GM12878 (cell line): ENCODE measurements around the gene GMDS. TPM values are rescaled to one million over a fixed set of nuclear protein-coding genes. Genes with fewer than 3 reads are reported as not detected.

Experiments
- BHLHE40 ChIP-seq, 2 experiments: fragments of 450-650 bp in 1 of 2; IDR thresholded peaks; 2 replicates each; pipeline ENCODE4 v1.6.1; 2011 to 2017; ENCODE audit warnings: low read depth in 2 of 2, borderline replicate concordance in 1 of 2, improper control_type of control experiment in 1 of 2, low read length in 1 of 2, mild to moderate bottlenecking in 1 of 2
- EGR1 ChIP-seq, 2 experiments: IDR thresholded peaks; 1 replicate in 1 of 2; 2 replicates in 1 of 2; pipeline ENCODE4 v1.6.1; 2011 to 2012; ENCODE audit warnings: low read depth in 2 of 2, low read length in 2 of 2, borderline replicate concordance in 1 of 2, mild to moderate bottlenecking in 1 of 2, moderate library complexity in 1 of 2
- GATAD2B ChIP-seq: fragments of 450-650 bp; conservative IDR thresholded peaks from 2 replicates; pipeline ENCODE4 v1.6.1; 2017; ENCODE audit warnings: low read depth, mild to moderate bottlenecking, moderate library complexity
- IRF4 ChIP-seq: IDR thresholded peaks from 2 replicates; pipeline ENCODE4 v1.6.1; 2011; ENCODE audit warnings: low read depth, low read length
- RAD21 ChIP-seq: IDR thresholded peaks from 2 replicates; pipeline ENCODE4 v1.6.1; 2011; ENCODE audit warnings: mild to moderate bottlenecking, low read depth, low read length, moderate library complexity; ENCODE audit not compliant: insufficient read depth
- YY1 ChIP-seq: IDR thresholded peaks from 2 replicates; pipeline ENCODE4 v1.6.1; 2011; ENCODE audit warnings: low read depth, mild to moderate bottlenecking, low read length
- ZNF384 ChIP-seq: IDR thresholded peaks from 2 replicates; pipeline ENCODE4 v1.6.1; 2012; ENCODE audit warnings: low read depth, mild to moderate bottlenecking, low read length, improper control_type of control experiment, borderline replicate concordance
- polyA plus RNA-seq, 11 experiments: library from polyadenylated mRNA; depleted of rRNA in 4 of 11; unstranded in 6 of 11; stranded (reverse) in 5 of 11; fragments of >200 nt; fragmentation: Nextera tagmentation in 4 of 11; fragmentation: Illumina TruSeq in 1 of 11; extraction: Ambion mirVana in 4 of 11; extraction: Trizol in 1 of 11; gene quantifications; 1 replicate in 1 of 11; 2 replicates in 10 of 11; pipeline versions ENCODE4 v1.2.1 to v1.2.3, GENCODE V29; 2011 to 2016; ENCODE audit warnings: inconsistent platforms in 2 of 11, missing spikeins in 2 of 11, low read depth in 1 of 11
- total RNA-seq, 4 experiments: library from RNA; depleted of rRNA in 3 of 4; stranded (reverse); fragments of >200 nt in 3 of 4; fragmentation: Illumina TruSeq in 1 of 4; extraction: Trizol in 1 of 4; gene quantifications; 2 replicates each; pipeline versions ENCODE4 v1.2.1 to v1.2.3, GENCODE V29; 2013 to 2021
- TF ChIP-seq, protein P1 (sequence below), 3 experiments: IDR thresholded peaks in 2 of 3; conservative IDR thresholded peaks in 1 of 3; 2 replicates each; pipeline ENCODE4 v1.5.1; 2011; ENCODE audit warnings: low read depth in 3 of 3, low read length in 3 of 3, mild to moderate bottlenecking in 3 of 3, control low read depth in 2 of 3, moderate library complexity in 2 of 3, inconsistent platforms in 1 of 3, mixed read lengths in 1 of 3; ENCODE audit not compliant: control insufficient read depth in 2 of 3, insufficient read depth in 1 of 3; ENCODE audit errors: extremely low read depth in 1 of 3
- TF ChIP-seq, protein P2 (sequence below): IDR thresholded peaks from 2 replicates; pipeline ENCODE4 v1.6.1; 2011; ENCODE audit warnings: mild to moderate bottlenecking, low read depth, low read length, moderate library complexity; ENCODE audit not compliant: insufficient replicate concordance

GMDS gene
- total and polyA plus RNA-seq, 10 of the 15 experiments (the other 5 are each of a cell fraction or from before 2014, with no cell fraction given), result 0.61 to 53.8 (median 29.3) TPM

DNA sequence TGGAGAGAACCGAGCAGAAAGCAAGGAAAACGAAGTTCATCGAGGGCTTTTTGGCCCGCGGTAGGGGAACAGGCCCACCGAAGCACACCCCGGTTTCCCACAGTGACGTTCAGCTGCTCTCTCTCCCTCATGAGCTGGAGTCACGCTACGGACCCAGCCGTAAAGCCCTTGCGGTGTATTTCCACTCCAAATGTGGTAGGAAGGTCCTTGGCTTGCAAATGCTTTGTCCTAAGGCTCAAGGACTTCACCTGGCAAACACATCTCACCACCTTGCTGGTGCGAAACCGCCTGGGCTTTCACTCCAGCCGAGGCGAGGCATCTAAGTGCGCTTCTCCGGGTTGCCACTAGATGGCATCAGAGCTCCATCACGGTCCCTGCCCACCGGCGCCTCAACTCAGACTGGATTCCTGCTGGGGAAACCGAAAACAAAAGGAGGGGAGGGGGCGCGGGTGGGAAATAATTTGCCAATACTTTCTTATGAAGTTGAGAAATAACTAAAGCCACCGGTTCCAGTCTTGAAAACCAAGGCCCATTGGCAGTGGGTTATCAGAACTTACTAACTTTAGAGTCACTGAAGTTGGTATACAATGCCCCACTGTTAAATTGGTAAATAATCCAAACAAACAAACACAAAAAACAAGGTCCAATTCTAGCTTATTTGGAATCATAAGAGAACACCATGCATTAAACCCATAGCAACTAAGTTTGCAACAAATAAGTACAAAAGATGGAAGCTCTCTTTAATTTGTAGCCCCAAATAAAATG lies 649.1 kb downstream of the GMDS start (continued):
- no peak for TF ChIP-seq EGR1 (IDR thresholded peaks at IDR 0.05; ENCODE audit: borderline replicate concordance in 1 of 2, low read depth in 2 of 2, low read length in 2 of 2)
- no peak for TF ChIP-seq ZNF384
- TF ChIP-seq, protein P1, sequence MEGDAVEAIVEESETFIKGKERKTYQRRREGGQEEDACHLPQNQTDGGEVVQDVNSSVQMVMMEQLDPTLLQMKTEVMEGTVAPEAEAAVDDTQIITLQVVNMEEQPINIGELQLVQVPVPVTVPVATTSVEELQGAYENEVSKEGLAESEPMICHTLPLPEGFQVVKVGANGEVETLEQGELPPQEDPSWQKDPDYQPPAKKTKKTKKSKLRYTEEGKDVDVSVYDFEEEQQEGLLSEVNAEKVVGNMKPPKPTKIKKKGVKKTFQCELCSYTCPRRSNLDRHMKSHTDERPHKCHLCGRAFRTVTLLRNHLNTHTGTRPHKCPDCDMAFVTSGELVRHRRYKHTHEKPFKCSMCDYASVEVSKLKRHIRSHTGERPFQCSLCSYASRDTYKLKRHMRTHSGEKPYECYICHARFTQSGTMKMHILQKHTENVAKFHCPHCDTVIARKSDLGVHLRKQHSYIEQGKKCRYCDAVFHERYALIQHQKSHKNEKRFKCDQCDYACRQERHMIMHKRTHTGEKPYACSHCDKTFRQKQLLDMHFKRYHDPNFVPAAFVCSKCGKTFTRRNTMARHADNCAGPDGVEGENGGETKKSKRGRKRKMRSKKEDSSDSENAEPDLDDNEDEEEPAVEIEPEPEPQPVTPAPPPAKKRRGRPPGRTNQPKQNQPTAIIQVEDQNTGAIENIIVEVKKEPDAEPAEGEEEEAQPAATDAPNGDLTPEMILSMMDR (IDR thresholded peaks at IDR 0.05 in 2 of 3, conservative IDR thresholded peaks at IDR 0.05 in 1 of 3; ENCODE audit: control insufficient read depth in 2 of 3, extremely low read depth in 1 of 3, insufficient read depth in 1 of 3, low read depth in 3 of 3, low read length in 3 of 3), result peak; percentile 92 to 93 (median 93)
- TF ChIP-seq RAD21, result peak; percentile 90
- no peak for TF ChIP-seq GATAD2B
- peak; percentile 56; the same call in 1 of the 2 replicates for TF ChIP-seq YY1
- TF ChIP-seq, protein P2, sequence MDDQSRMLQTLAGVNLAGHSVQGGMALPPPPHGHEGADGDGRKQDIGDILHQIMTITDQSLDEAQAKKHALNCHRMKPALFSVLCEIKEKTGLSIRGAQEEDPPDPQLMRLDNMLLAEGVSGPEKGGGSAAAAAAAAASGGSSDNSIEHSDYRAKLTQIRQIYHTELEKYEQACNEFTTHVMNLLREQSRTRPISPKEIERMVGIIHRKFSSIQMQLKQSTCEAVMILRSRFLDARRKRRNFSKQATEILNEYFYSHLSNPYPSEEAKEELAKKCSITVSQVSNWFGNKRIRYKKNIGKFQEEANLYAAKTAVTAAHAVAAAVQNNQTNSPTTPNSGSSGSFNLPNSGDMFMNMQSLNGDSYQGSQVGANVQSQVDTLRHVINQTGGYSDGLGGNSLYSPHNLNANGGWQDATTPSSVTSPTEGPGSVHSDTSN, result no peak
- 0 out of 4 replicates have a peak, but pooled peaks of 1 of the 2 experiments have one; percentile 21 for TF ChIP-seq BHLHE40 (IDR thresholded peaks at IDR 0.05; ENCODE audit: borderline replicate concordance in 1 of 2, low read depth in 2 of 2, low read length in 1 of 2)
- 0 out of 2 replicates have a peak, but pooled peaks have one; percentile 10 for TF ChIP-seq IRF4
